ENCODE data around the gene PNPT1. TPM values are rescaled to one million over a fixed set of nuclear protein-coding genes. Genes with fewer than 3 reads are reported as not detected.

The PNPT1 gene
- total RNA-seq, 2 experiments from 2014 or later, result 10.2 to 10.3 TPM

DNA sequence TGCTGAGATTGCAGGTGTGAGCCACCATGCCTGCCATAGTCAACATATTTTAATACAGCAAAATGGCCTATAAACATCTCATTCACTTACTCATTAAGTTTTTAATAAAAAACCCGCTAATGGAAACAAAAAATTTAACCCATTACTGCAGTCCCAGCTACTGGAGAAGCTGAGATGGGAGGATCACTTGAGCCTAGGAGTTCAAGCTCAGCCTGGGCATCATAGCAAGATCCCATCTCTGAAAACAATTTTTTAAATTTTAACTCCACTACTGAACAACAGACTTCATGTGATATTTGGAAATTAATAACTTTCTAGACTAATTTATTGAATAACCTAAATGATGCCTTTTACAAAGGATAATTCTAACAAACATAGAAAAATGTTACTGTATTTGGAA is 81.6 kb downstream of the PNPT1 start:
- H3K9me3 Mint-ChIP-seq, result no peaks in the 10 kb centered on the region
- H3K4me3 ChIP-seq (ENCODE audit: low read length), result no peak overlapping the region
- intact Hi-C loops (cut with DNase I, micrococcal nuclease), result loop anchor here (5.0 to 10.0 kb wide), 6 partner anchors 35 to 1827 kb away; partner anchors contain the start of genes ASB3 (in 1 of the 2), ERLEC1 (in 1 of the 2) and MTIF2 (in 1 of the 2)
- peaks cover 40% of the 10 kb centered on the region for H3K36me3 Mint-ChIP-seq (ENCODE audit: low read depth)
- no peak for DNase-seq
- no peaks in the 10 kb centered on the region for H3K27me3 Mint-ChIP-seq
- H3K27ac ChIP-seq (ENCODE audit: low read depth in 1 of 2, low read length in 2 of 2), result no peak overlapping the region
- ATAC-seq (ENCODE audit: poor library complexity), result no peak
- CTCF ChIA-PET, result interaction anchor here (0.6 kb wide), 1 partner anchor 388 kb away, joined by 3 read pairs; no protein-coding TSS in a partner anchor
- TF ChIP-seq, protein P1, sequence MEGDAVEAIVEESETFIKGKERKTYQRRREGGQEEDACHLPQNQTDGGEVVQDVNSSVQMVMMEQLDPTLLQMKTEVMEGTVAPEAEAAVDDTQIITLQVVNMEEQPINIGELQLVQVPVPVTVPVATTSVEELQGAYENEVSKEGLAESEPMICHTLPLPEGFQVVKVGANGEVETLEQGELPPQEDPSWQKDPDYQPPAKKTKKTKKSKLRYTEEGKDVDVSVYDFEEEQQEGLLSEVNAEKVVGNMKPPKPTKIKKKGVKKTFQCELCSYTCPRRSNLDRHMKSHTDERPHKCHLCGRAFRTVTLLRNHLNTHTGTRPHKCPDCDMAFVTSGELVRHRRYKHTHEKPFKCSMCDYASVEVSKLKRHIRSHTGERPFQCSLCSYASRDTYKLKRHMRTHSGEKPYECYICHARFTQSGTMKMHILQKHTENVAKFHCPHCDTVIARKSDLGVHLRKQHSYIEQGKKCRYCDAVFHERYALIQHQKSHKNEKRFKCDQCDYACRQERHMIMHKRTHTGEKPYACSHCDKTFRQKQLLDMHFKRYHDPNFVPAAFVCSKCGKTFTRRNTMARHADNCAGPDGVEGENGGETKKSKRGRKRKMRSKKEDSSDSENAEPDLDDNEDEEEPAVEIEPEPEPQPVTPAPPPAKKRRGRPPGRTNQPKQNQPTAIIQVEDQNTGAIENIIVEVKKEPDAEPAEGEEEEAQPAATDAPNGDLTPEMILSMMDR (IDR thresholded peaks at IDR 0.05), result no peak
- no peaks in the 10 kb centered on the region for H3K9me3 ChIP-seq (ENCODE audit: control insufficient read depth in 1 of 2, insufficient read depth in 1 of 2, low read length in 2 of 2)
- POLR2A ChIA-PET, result no interaction called here
- peaks cover 75% of the 10 kb centered on the region for H3K4me1 Mint-ChIP-seq (ENCODE audit: low read depth)
- peak overlapping the region; percentile 70 for H3K27ac Mint-ChIP-seq
- H3K4me3 Mint-ChIP-seq, result no peak overlapping the region
- H3K36me3 ChIP-seq (ENCODE audit: insufficient read depth, low read length), result peaks cover 50% of the 10 kb centered on the region
- H3K27me3 ChIP-seq (ENCODE audit: control insufficient read depth in 1 of 2, insufficient read depth in 2 of 2, low read length in 2 of 2), result no peaks in the 10 kb centered on the region
- peaks cover 19% of the 10 kb centered on the region for H3K4me1 ChIP-seq (ENCODE audit: insufficient read depth, low read length)

DNA sequence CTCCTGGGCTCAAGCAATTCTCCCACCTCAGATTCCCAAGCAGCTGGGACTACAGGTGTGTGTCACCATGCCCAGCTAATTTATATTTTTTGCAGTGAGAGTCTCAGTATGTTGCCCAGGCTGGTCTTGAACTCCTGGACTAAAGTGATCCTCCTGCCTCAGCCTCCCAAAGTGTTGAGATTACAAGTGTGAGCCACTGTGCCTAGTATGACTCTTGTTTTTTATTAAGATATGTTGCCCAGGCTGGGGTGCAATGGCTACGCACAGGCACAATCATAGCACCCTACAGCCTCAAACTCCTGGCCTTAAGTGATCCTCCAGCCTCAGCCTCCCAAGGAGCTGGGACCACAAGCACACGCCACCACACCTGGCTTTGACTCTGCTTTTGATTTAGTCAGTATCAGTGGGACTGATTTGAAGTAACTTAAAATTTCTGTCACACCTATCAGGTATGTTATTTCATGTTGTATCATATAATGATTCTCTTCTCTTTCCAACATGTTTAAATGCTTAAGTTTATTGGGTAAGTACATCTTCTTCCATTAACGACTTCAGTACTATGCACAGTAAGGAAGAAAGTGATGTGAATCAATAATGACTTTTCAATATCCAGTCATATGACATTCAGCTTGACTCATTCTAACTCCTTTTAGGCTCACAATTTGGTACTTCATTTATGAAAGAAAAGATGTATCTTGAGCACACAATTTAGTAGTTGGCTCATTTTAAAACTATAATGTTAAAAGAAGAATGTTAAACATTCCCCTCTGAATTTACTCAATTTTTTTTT is 82.5 kb downstream of the PNPT1 start:
- ChIA-PET CTCF (interaction anchor here (1.6 kb wide), 1 partner anchor 9 kb away, joined by 5 read pairs; no protein-coding TSS in a partner anchor), POLR2A (interaction anchor here (0.5 to 1.3 kb wide), 4 partner anchors 12 to 1019 kb away, joined by 3 to 4 read pairs (median 3); partner anchors contain the start of gene CFAP36)
- ATAC-seq (ENCODE audit: poor library complexity) (no peak), DNase-seq (no peak)
- TF ChIP-seq, protein P1 (IDR thresholded peaks at IDR 0.05), result no peak
- Histone ChIP-seq H3K36me3 (ENCODE audit: insufficient read depth, low read length) (peaks cover 55% of the 10 kb centered on the region), H3K4me1 (ENCODE audit: insufficient read depth, low read length) (peaks cover 22% of the 10 kb centered on the region), H3K27ac (ENCODE audit: low read depth in 1 of 2, low read length in 2 of 2) (no peak overlapping the region), H3K27me3 (ENCODE audit: control insufficient read depth in 1 of 2, insufficient read depth in 2 of 2, low read length in 2 of 2) (no peaks in the 10 kb centered on the region), H3K9me3 (ENCODE audit: control insufficient read depth in 1 of 2, insufficient read depth in 1 of 2, low read length in 2 of 2) (no peaks in the 10 kb centered on the region), H3K4me3 (ENCODE audit: low read length) (no peak overlapping the region)
- peak overlapping the region; percentile 70 for H3K27ac Mint-ChIP-seq
- H3K4me3 Mint-ChIP-seq, result peak overlapping the region; percentile 42
- peaks cover 79% of the 10 kb centered on the region for H3K4me1 Mint-ChIP-seq (ENCODE audit: low read depth)
- peaks cover 44% of the 10 kb centered on the region for H3K36me3 Mint-ChIP-seq (ENCODE audit: low read depth)
- no peaks in the 10 kb centered on the region for H3K27me3 Mint-ChIP-seq
- intact Hi-C loops (cut with DNase I, micrococcal nuclease), result loop anchor here (5.0 to 10.0 kb wide), 6 partner anchors 34 to 1826 kb away; partner anchors contain the start of genes ASB3 (in 1 of the 2), ERLEC1 (in 1 of the 2) and MTIF2 (in 1 of the 2)
- no peaks in the 10 kb centered on the region for H3K9me3 Mint-ChIP-seq

DNA sequence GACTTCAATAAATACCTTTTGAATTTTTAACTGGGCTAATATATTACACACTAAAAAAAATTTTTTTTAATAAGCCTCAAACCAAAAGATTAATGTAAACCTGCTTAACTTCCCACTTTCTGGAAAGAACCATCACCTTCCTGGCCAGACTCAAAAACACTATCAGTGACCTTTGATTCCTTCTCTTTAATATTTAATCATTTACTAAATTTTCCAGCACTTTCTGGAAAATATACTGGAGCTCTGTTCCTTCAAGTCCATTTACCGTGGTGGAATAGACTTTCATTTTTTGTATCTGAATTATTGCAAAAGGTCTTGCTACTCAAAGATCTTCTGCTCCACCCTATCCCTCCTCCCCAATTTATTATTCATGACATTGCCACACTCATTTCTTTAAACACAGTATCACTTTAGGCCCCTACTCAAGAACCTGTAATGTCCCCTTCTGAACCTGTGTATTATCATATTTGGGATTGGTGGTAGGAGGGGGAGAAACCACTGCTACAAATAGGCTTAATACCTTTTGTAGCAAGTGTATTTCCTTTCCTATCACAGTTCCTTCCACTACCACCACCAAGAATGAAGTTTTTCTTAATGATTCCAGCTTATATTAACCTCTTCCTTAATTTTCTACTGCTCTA is 83.6 kb downstream of the PNPT1 start:
- DNase-seq, result no peak
- Histone ChIP-seq H3K27ac (ENCODE audit: low read depth in 1 of 2, low read length in 2 of 2) (no peak overlapping the region), H3K36me3 (ENCODE audit: insufficient read depth, low read length) (peaks cover 50% of the 10 kb centered on the region), H3K9me3 (ENCODE audit: control insufficient read depth in 1 of 2, insufficient read depth in 1 of 2, low read length in 2 of 2) (no peaks in the 10 kb centered on the region), H3K4me3 (ENCODE audit: low read length) (no peak overlapping the region), H3K27me3 (ENCODE audit: control insufficient read depth in 1 of 2, insufficient read depth in 2 of 2, low read length in 2 of 2) (no peaks in the 10 kb centered on the region), H3K4me1 (ENCODE audit: insufficient read depth, low read length) (peaks cover 19% of the 10 kb centered on the region)
- Mint-ChIP-seq H3K27me3 (no peaks in the 10 kb centered on the region), H3K27ac (peak overlapping the region; percentile 70), H3K9me3 (no peaks in the 10 kb centered on the region), H3K4me3 (peak overlapping the region; percentile 55), H3K36me3 (ENCODE audit: low read depth) (peaks cover 45% of the 10 kb centered on the region), H3K4me1 (ENCODE audit: low read depth) (peaks cover 79% of the 10 kb centered on the region)
- CTCF ChIA-PET, result interaction anchor here (1.6 kb wide), 1 partner anchor 10 kb away, joined by 5 read pairs; no protein-coding TSS in a partner anchor
- ATAC-seq (ENCODE audit: poor library complexity), result no peak
- intact Hi-C loops (cut with DNase I, micrococcal nuclease), result loop anchor here (5.0 to 10.0 kb wide), 6 partner anchors 33 to 1825 kb away; partner anchors contain the start of genes ASB3 (in 1 of the 2), ERLEC1 (in 1 of the 2) and MTIF2 (in 1 of the 2)
- TF ChIP-seq, protein P1 (IDR thresholded peaks at IDR 0.05), result no peak
- POLR2A ChIA-PET, result interaction anchor here (0.7 to 2.5 kb wide), 4 partner anchors 8 to 90 kb away, joined by 3 to 13 read pairs (median 4); partner anchors contain the start of genes CFAP36 and PPP4R3B
